Measurements from ENCODE around the gene KIAA1671. TPM values are rescaled to one million over a fixed set of nuclear protein-coding genes. Genes with fewer than 3 reads are reported as not detected.

KIAA1671 gene
- total and polyA plus RNA-seq, 4 experiments from 2014 or later, result 0.04 to 10.2 (median 5.2) TPM

- ChIA-PET CTCF (ENCODE audit: partially characterized antibody) (no interaction called here), POLR2A (ENCODE audit: partially characterized antibody) (no interaction called here)
- Mint-ChIP-seq H3K4me1 (peaks cover 0 to 2% (median under 1%) of the 10 kb centered on the region in 4 donors), H3K4me3 (no peak overlapping the region), H3K27me3 (no peaks in the 10 kb centered on the region), H3K9me3 (no peaks in the 10 kb centered on the region), H3K36me3 (no peaks in the 10 kb centered on the region), H3K27ac (no peak overlapping the region)
- no peak overlapping the region for H3K4me3 ChIP-seq (ENCODE audit: low read length in 2 of 2)
- no peak overlapping the region for H3K27ac ChIP-seq (ENCODE audit: low read depth, low read length)
- DNase-seq, result no peak
- no peaks in the 10 kb centered on the region for H3K9me3 ChIP-seq (ENCODE audit: control insufficient read depth in 1 of 2, low read length in 2 of 2)
- no peaks in the 10 kb centered on the region for H3K4me1 ChIP-seq (ENCODE audit: insufficient read depth, low read length)
- no peaks in the 10 kb centered on the region for H3K27me3 ChIP-seq (ENCODE audit: insufficient read depth, low read length)
- intact Hi-C loops (cut with micrococcal nuclease), result no loop called here
- no peaks in the 10 kb centered on the region for H3K36me3 ChIP-seq (ENCODE audit: insufficient read depth, low read length)
These were observed 209.5 kb downstream of the KIAA1671 start for GRCh38 chr22:25161916-25162530.

GRCh38 chr22:25162561-25162960 lies 210.0 kb downstream of the KIAA1671 start:
- H3K36me3 ChIP-seq (ENCODE audit: insufficient read depth, low read length), result no peaks in the 10 kb centered on the region
- H3K27me3 ChIP-seq (ENCODE audit: insufficient read depth, low read length), result no peaks in the 10 kb centered on the region
- H3K4me1 ChIP-seq (ENCODE audit: insufficient read depth, low read length), result no peaks in the 10 kb centered on the region
- H3K4me3 ChIP-seq (ENCODE audit: low read length in 2 of 2), result no peak overlapping the region
- no peaks in the 10 kb centered on the region for H3K36me3 Mint-ChIP-seq
- H3K27me3 Mint-ChIP-seq, result no peaks in the 10 kb centered on the region
- no peak for DNase-seq
- CTCF ChIA-PET (ENCODE audit: partially characterized antibody), result interaction anchor here (0.7 kb wide), 1 partner anchor 93 kb away, joined by 5 read pairs; no protein-coding TSS in a partner anchor
- peaks cover 0 to 2% (median under 1%) of the 10 kb centered on the region in 4 donors for H3K4me1 Mint-ChIP-seq
- no peak overlapping the region for H3K4me3 Mint-ChIP-seq
- POLR2A ChIA-PET (ENCODE audit: partially characterized antibody), result no interaction called here
- H3K9me3 Mint-ChIP-seq, result no peaks in the 10 kb centered on the region
- H3K27ac ChIP-seq (ENCODE audit: low read depth, low read length), result no peak overlapping the region
- intact Hi-C loops (cut with micrococcal nuclease), result no loop called here
- H3K9me3 ChIP-seq (ENCODE audit: control insufficient read depth in 1 of 2, low read length in 2 of 2), result no peaks in the 10 kb centered on the region
- H3K27ac Mint-ChIP-seq, result no peak overlapping the region

DNA sequence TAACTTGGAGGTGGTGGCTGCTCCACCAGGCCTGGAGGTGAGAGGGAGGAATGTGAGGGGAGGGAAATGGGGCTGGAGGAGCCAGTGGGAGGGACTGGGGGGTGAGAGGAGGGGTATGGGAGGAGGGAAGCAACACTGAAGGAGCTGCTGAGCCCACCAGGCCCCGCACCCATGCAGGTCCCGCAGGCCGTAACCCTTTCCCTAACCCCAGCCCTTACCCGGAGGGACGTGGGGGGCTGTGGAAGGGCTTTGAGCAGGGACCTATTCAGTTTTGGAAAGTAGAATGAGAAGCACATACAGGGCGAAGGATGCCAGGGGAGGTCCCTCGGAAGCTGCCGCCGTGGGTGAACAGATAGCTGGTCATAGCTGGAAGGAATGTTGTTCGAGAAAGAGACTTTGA lies 213.3 kb downstream of the KIAA1671 start:
- Histone ChIP-seq H3K9me3 (ENCODE audit: control insufficient read depth in 1 of 2, low read length in 2 of 2) (no peaks in the 10 kb centered on the region), H3K4me1 (ENCODE audit: insufficient read depth, low read length) (no peaks in the 10 kb centered on the region), H3K27ac (ENCODE audit: low read depth, low read length) (no peak overlapping the region), H3K36me3 (ENCODE audit: insufficient read depth, low read length) (no peaks in the 10 kb centered on the region), H3K4me3 (ENCODE audit: low read length in 2 of 2) (no peak overlapping the region), H3K27me3 (ENCODE audit: insufficient read depth, low read length) (no peaks in the 10 kb centered on the region)
- intact Hi-C loops (cut with micrococcal nuclease), result no loop called here
- H3K27me3 Mint-ChIP-seq, result no peaks in the 10 kb centered on the region
- no peaks in the 10 kb centered on the region for H3K36me3 Mint-ChIP-seq
- DNase-seq, result no peak
- ChIA-PET CTCF (ENCODE audit: partially characterized antibody) (interaction anchor here (1.7 kb wide), 1 partner anchor 108 kb away, joined by 5 read pairs; no protein-coding TSS in a partner anchor), POLR2A (ENCODE audit: partially characterized antibody) (no interaction called here)
- peaks cover 0 to 2% (median under 1%) of the 10 kb centered on the region in 4 donors for H3K4me1 Mint-ChIP-seq
- no peaks in the 10 kb centered on the region for H3K9me3 Mint-ChIP-seq
- H3K27ac Mint-ChIP-seq, result no peak overlapping the region
- peak overlapping the region in 1 of 8 donors; percentile 0 for H3K4me3 Mint-ChIP-seq

DNA sequence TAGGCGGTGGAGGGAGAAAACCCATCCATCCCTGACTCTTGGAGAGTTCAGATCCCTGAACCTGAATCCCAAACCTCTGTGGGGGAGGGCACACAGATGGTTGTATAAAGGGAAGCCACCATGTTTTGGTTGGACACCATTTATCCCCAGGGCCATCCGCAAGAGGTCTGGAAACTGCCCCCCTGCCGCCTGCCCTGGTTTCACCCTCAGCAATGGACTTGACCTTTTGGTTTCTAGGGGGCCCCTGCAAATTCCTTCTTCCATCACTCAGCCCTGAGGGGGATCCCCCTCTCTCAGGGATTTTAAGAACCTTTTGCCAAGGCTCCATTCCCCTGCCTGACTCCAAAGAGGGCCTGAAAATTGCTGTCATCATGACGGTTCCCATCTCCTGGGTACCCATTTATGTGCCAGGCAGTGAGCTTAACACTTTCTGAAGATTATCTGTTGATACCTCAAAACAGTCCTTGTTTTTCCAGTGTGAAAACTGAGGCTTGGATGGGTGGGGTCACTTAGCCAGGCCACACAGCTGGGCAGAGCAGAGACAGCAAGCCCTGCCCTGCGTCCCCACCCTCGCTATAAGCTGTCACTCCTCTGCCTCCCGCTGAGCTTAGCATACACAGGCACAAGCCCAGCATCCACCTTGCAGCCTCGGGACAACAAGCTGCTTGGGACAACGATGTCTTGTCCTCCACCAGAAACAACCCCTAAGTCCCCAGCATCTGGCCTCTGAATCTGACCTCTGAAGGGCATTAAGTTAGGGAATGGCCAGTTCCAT lies 213.9 kb downstream of the KIAA1671 start:
- Histone ChIP-seq H3K4me1 (ENCODE audit: insufficient read depth, low read length) (no peaks in the 10 kb centered on the region), H3K36me3 (ENCODE audit: insufficient read depth, low read length) (no peaks in the 10 kb centered on the region), H3K27ac (ENCODE audit: low read depth, low read length) (no peak overlapping the region), H3K27me3 (ENCODE audit: insufficient read depth, low read length) (no peaks in the 10 kb centered on the region), H3K9me3 (ENCODE audit: control insufficient read depth in 1 of 2, low read length in 2 of 2) (no peaks in the 10 kb centered on the region), H3K4me3 (ENCODE audit: low read length in 2 of 2) (no peak overlapping the region)
- intact Hi-C loops (cut with micrococcal nuclease), result no loop called here
- Mint-ChIP-seq H3K4me1 (peaks cover 0 to 2% (median under 1%) of the 10 kb centered on the region in 4 donors), H3K36me3 (no peaks in the 10 kb centered on the region), H3K27ac (no peak overlapping the region), H3K4me3 (no peak overlapping the region), H3K27me3 (no peaks in the 10 kb centered on the region), H3K9me3 (no peaks in the 10 kb centered on the region)
- ChIA-PET CTCF (ENCODE audit: partially characterized antibody) (no interaction called here), POLR2A (ENCODE audit: partially characterized antibody) (no interaction called here)
- no peak for DNase-seq

GRCh38 chr22:25167082-25167481 lies 214.6 kb downstream of the KIAA1671 start:
- no peaks in the 10 kb centered on the region for H3K9me3 ChIP-seq (ENCODE audit: control insufficient read depth in 1 of 2, low read length in 2 of 2)
- intact Hi-C loops (cut with micrococcal nuclease), result no loop called here
- no peaks in the 10 kb centered on the region for H3K27me3 Mint-ChIP-seq
- H3K9me3 Mint-ChIP-seq, result no peaks in the 10 kb centered on the region
- H3K4me1 Mint-ChIP-seq, result peaks cover 0 to 2% (median under 1%) of the 10 kb centered on the region in 4 donors
- POLR2A ChIA-PET (ENCODE audit: partially characterized antibody), result no interaction called here
- H3K4me3 Mint-ChIP-seq, result no peak overlapping the region
- H3K4me3 ChIP-seq (ENCODE audit: low read length in 2 of 2), result no peak overlapping the region
- no peak for DNase-seq
- H3K36me3 ChIP-seq (ENCODE audit: insufficient read depth, low read length), result no peaks in the 10 kb centered on the region
- no peak overlapping the region for H3K27ac Mint-ChIP-seq
- H3K27ac ChIP-seq (ENCODE audit: low read depth, low read length), result no peak overlapping the region
- H3K27me3 ChIP-seq (ENCODE audit: insufficient read depth, low read length), result no peaks in the 10 kb centered on the region
- no peaks in the 10 kb centered on the region for H3K36me3 Mint-ChIP-seq
- CTCF ChIA-PET (ENCODE audit: partially characterized antibody), result no interaction called here
- H3K4me1 ChIP-seq (ENCODE audit: insufficient read depth, low read length), result no peaks in the 10 kb centered on the region

- Histone ChIP-seq H3K27me3 (ENCODE audit: insufficient read depth, low read length) (no peaks in the 10 kb centered on the region), H3K4me3 (ENCODE audit: low read length in 2 of 2) (no peak overlapping the region), H3K27ac (ENCODE audit: low read depth, low read length) (no peak overlapping the region), H3K4me1 (ENCODE audit: insufficient read depth, low read length) (no peaks in the 10 kb centered on the region), H3K36me3 (ENCODE audit: insufficient read depth, low read length) (no peaks in the 10 kb centered on the region), H3K9me3 (ENCODE audit: control insufficient read depth in 1 of 2, low read length in 2 of 2) (no peaks in the 10 kb centered on the region)
- H3K9me3 Mint-ChIP-seq, result no peaks in the 10 kb centered on the region
- H3K36me3 Mint-ChIP-seq, result no peaks in the 10 kb centered on the region
- POLR2A ChIA-PET (ENCODE audit: partially characterized antibody), result no interaction called here
- H3K27me3 Mint-ChIP-seq, result no peaks in the 10 kb centered on the region
- H3K4me3 Mint-ChIP-seq, result no peak overlapping the region
- CTCF ChIA-PET (ENCODE audit: partially characterized antibody), result no interaction called here
- intact Hi-C loops (cut with micrococcal nuclease), result no loop called here
- no peak for DNase-seq
- no peak overlapping the region for H3K27ac Mint-ChIP-seq
- H3K4me1 Mint-ChIP-seq, result peaks cover 0 to 2% (median under 1%) of the 10 kb centered on the region in 4 donors
These were observed 215.5 kb downstream of the KIAA1671 start for GRCh38 chr22:25167834-25168601.

All from CD4-positive, alpha-beta memory T cell (primary cell).